Measurements from ENCODE around the gene CXCR6.

DNA sequence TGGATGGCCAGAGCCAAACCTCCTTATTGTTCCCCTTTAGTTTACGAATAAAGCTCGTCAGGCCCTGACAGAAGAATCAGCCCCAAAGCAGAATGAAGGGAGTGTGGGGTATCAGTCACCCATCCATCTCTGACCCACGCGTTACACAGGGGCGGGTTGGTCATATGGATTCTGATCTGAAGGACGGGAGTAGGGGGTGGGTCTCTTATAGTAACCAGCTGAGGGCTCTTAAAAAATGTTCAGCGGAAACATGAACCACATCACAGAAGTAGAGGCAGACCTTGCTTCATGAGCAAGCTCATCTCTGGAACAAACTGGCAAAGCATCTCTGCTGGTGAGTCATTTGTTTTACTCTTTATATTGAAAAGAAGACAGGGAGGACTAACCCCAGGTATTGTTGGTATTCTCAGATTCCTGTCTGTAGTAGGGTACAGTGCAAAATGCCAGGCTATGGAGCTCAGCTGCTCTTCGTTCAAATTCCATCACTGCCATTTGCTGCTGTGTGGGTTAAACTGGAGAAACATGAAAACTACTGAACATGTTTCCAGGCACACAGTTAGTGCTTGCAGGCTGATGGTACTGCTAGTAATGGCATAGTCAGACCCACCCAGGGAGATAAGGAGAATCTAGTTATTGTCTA is at the start of gene CXCR6:
- no peak for TF ChIP-seq POLR2A (IDR thresholded peaks at IDR 0.05)
- no peak for TF ChIP-seq POLR2AphosphoS5 (IDR thresholded peaks at IDR 0.05)
